ENCODE measurements around the gene BST1.

DNA sequence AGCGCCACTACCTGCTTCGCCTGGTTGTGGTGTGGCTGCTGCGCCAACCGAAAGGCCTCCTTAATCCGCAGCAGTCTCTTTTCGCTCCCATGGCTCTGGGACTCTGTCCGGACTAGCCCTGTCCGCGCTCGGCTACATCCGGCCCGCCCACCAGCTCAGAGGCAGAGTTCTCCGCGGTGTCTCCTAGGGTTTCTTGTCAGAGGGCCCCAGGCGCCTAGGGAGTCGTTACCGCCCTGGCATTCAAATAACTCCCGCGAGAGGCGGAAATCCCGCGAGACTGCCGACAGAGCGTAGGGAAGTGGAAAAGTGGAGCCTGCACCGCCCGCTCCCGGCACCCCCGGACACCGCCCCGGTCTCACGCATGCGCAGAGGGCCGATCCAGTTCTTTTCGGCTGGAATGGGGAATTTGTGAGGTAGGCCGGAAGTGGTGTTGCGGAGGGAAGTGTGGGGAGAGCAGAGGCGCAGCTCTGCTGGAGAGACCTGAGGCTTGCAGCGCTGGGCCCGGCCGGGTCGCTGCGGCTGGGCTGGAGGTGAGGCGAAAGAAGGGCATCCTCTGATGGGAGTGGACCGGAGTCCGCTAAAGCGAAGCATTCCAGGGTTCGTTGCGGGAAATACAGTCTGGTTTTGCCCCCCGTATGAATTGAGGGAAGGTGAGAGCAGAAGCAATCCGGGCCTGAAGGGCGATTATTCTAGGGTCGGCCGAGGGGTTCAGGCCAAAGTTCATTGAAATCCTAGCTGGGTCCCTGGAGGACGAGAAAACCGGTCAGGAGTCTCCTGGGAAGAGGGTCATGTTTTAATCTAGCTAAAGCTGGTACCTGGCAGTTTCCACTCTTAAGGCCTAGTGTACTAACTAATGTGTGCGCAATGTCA, 21.3 kb upstream of the BST1 start, which contains the start of gene FAM200B:
- peak; percentile 24; the same call in 1 of the 2 replicates for TF ChIP-seq TCF12 (IDR thresholded peaks at IDR 0.05; ENCODE audit: low read depth)
- TF ChIP-seq, protein P1, sequence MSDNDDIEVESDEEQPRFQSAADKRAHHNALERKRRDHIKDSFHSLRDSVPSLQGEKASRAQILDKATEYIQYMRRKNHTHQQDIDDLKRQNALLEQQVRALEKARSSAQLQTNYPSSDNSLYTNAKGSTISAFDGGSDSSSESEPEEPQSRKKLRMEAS (IDR thresholded peaks at IDR 0.05), result peak; percentile 59
- TF ChIP-seq TAF1 (IDR thresholded peaks at IDR 0.05; ENCODE audit: low read depth), result peak; percentile 92
- TF ChIP-seq RAD21 (IDR thresholded peaks at IDR 0.05; ENCODE audit: low read depth), result no peak
- TF ChIP-seq, protein P2, sequence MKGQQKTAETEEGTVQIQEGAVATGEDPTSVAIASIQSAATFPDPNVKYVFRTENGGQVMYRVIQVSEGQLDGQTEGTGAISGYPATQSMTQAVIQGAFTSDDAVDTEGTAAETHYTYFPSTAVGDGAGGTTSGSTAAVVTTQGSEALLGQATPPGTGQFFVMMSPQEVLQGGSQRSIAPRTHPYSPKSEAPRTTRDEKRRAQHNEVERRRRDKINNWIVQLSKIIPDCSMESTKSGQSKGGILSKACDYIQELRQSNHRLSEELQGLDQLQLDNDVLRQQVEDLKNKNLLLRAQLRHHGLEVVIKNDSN (IDR thresholded peaks at IDR 0.05), result no peak; the same call in 1 of the 2 replicates
- TF ChIP-seq, protein P3, sequence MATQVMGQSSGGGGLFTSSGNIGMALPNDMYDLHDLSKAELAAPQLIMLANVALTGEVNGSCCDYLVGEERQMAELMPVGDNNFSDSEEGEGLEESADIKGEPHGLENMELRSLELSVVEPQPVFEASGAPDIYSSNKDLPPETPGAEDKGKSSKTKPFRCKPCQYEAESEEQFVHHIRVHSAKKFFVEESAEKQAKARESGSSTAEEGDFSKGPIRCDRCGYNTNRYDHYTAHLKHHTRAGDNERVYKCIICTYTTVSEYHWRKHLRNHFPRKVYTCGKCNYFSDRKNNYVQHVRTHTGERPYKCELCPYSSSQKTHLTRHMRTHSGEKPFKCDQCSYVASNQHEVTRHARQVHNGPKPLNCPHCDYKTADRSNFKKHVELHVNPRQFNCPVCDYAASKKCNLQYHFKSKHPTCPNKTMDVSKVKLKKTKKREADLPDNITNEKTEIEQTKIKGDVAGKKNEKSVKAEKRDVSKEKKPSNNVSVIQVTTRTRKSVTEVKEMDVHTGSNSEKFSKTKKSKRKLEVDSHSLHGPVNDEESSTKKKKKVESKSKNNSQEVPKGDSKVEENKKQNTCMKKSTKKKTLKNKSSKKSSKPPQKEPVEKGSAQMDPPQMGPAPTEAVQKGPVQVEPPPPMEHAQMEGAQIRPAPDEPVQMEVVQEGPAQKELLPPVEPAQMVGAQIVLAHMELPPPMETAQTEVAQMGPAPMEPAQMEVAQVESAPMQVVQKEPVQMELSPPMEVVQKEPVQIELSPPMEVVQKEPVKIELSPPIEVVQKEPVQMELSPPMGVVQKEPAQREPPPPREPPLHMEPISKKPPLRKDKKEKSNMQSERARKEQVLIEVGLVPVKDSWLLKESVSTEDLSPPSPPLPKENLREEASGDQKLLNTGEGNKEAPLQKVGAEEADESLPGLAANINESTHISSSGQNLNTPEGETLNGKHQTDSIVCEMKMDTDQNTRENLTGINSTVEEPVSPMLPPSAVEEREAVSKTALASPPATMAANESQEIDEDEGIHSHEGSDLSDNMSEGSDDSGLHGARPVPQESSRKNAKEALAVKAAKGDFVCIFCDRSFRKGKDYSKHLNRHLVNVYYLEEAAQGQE (IDR thresholded peaks at IDR 0.05; ENCODE audit: low read depth), result no peak
